HG02763 (cell line): ENCODE data around the gene AFMID.

Experiments used
- ATAC-seq: cut with Tn5 transposase; IDR thresholded peaks from one replicate; pipeline ENCODE4 v1.9.1; 2021; ENCODE audit warnings: mild to moderate bottlenecking, moderate library complexity; ENCODE audit not compliant: unreplicated experiment

The AFMID gene

DNA sequence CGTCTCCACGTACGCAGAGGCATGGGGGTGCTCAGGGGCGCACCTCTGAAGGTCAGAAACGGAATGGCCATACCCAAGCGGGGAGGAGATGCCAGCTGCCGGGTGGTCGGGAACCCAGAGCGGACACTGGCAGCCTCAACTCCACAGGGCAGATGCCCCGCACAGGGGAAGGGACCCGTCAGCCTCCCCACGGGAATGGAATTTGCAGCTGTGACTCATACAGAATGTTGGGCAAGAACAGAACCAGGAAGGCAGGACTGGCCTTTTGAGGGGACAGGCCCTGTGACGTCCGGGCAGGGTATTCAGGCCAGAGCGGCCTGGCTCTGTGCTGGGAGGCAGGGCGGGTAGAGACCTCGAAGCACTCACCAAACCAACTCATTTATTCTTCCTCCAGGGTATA lies 7.8 kb upstream of the AFMID start:
- no peak for ATAC-seq

DNA sequence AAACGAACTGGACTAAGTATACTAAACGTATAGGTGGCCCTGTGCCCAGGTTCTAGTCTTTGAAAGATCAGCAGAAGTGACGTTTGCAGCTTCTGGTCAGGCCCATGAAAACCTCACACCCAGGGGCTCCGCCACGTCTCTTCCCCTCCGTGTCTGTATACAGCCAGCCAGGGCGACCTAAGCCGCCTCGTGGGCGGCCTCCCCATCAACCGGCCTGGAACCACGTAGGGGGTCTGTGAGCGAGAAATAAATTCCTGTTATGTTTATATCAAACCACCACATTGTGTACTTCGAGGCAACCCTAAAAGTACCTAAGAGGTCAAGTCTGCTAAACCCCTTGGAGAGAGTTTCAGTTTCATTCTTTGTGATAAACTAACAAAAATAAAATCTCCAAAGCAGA lies 7.1 kb upstream of the AFMID start:
- ATAC-seq, result no peak

DNA sequence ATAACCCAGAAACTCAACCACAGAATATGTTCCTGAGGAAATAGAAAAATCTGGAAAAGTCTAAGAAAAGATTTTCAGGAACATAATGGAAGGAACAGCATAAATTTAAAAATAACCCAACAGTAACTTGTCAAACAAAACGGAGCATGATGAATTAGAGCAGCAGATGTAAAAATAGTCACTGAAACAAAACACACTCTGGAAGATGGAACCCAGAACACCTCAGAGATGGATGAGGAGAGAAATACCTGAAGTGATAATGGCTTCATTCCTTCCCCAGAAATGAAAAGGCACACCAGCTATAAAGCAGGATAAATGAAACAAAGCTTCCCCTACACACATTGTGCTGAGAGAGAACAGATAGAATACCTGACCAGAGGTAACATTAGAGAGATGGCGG lies 6.7 kb upstream of the AFMID start:
- ATAC-seq, result no peak

DNA sequence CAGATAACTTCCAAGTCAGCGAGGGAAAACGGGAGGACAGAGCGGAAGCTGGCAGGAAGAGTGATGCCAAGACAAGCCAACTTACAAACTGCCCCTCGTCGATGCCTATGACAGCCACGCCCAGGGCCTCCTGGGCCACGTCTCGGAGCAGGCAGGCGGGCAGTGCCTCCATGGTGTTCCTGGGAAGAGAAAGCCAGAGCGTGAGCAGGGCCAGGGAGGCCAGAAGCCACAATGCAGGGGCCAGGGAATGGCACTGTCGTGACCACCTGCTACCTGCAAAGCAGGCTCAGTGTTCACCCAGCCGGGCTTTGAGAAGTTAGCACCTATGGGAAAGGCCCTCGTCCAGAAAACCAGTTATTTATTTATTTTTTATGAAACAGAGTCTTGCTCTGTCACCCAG lies 4.7 kb upstream of the AFMID start:
- ATAC-seq, result no peak

DNA sequence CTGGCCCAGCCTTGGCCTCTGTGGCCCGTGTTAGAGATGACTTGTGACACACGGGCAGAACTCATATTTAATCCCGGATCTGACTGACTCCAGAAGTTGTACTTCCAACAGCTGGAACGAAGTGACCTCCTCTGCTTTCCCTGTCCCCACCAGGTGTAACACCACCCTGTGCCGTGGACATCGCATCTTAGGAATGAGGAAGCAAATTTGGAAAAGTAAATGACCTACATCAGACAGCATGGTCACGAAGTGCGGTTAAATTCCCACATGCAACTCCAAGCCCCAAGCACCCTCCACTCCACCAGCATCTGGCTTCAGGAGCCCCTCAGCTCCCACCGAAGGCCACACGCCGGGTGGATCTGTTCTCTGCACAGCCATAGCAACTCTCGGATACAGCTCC lies 3.2 kb upstream of the AFMID start:
- no peak for ATAC-seq

DNA sequence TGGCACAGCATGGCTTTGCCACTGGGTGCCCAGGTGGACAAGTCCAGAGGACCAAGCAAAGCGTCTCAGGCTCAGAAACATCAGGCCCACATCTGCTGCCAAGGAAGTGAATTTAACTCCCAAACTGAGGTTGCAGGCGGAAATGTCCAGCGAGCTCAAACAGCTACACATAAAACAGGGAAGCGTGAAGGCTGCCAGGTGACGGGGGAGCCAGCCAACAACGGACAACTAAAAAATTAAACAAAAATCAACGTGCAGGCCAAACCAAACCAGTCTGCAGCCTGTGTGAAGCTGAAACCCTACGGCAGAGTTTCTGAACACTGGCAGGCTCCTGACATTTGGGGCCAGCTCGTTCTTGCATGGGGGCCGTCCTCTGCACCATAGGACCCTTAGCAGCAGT lies 2.8 kb upstream of the AFMID start:
- ATAC-seq, result no peak

DNA sequence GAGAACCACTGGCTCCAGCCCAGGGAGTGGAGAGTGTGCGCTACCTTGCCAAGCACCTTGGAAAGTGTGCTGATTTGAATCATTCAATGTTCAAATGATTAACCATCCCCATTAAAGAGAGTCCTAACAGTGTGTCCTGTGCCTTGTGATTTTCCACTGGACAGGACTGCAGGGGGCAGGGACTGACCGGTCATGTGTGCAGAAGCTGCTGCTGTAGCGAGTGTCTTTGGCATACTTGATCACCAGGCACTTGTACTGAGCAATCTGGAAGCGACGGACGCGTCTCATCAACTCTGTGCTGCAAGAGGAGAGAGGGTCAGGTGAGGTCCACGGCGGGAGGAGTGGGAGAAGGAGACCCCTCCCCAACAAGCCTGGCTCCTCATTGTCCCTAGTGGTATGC lies 2.3 kb upstream of the AFMID start:
- ATAC-seq, result no peak

DNA sequence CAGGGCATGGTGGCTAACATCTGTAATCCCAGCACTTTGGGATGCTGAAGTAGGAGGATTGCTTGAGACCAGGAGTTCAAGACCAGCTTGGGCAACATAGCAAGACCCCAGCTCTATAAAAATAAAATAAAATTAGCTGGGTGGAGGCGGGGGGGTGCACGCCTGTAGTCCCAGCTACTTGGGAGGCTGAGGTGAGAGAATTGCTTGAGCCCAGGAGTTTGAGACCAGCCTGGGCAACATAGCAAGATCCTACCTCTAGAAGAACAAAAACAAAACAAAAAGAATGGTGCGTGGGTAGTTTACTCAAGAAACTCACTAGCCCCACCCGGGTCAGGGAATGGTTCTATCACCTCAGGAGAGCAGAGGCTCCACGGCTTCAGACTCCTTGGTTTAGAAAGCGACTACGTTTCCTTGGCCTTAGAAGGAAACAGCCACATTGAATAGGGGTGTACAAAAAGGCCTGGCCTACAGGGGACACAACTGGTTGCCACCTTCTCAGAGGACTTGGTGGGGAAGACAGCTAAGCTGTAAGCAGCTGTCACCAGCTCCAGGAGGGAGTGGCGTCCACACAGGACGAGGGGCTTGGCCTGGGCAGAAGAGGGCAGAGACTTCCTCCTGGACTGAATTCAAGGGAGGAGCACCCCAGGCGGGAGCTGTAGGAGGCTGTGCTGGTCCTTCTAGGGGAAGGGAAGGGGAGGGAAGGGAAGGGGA lies 1.0 kb upstream of the AFMID start:
- no peak for ATAC-seq

DNA sequence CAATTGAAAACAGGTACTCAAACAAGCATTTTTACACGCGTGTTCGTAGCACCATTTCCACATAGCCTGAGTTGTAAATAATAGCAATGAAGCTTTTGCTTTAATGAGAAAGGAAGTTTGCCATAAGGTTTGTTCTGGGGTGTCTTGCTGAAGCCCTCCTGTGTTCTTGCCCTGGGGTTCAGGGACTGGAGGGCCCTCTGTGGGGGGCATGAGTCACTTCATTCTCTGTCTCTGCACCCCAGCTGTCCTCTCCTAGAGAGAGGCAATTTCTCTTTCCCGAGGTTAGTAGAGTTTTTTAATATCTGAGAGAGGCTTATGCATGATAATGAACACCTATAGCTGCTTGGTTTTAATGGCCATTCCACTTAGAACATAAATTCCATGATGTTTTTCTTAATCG lies 9.6 kb downstream of the AFMID start:
- no peak for ATAC-seq

DNA sequence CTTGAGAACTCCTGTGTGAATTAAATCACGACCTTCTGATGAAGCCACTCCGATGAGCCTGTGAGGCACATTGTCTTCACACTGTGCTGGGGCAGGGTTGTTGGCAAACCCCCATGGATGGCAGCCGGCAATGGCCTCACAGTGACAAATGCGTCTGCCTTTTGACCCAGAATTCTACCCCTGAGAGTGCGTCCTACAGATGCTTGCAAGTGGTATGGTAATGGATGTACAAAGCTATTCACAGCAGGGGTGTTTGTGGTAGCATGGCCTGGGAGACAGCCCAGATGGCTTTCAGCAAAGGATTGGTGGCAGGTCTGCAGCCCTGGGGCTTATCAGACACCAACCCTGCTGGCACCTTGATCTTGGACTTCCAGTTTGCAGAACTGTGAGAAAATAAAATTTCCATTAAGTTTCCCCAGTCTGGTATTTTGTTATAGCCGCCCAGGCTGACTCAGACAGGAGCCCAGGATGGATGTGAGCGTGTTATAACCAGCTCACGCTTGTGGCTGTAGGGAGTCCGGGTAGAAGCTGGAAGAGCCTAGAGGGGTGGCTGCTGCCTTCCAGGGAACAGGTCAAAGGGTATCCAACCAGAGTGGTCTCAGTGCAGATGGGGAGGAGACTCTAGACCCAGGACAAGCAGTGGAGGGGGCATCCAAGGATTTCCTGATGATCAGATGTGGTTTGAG lies 10.1 kb downstream of the AFMID start:
- no peak for ATAC-seq

DNA sequence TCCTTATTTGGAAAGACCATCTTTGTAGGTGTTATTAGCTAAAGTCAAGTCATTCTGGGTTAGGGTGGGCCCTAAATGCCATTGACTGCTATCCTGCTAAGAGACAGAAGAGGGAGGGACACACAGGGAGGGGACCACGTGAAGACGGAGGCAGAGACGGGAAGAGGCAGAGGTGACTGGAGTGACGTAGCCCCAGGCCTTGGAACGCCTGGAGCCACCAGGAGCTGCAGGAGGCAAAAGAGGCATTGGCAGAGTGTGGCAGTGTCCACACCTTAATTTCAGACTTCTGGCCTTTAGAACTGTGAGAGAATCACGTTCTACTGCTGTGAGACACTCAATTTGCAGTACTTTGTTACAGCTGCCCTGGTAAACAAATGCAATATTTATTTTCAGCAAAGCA lies 13.3 kb downstream of the AFMID start:
- ATAC-seq, result no peak

DNA sequence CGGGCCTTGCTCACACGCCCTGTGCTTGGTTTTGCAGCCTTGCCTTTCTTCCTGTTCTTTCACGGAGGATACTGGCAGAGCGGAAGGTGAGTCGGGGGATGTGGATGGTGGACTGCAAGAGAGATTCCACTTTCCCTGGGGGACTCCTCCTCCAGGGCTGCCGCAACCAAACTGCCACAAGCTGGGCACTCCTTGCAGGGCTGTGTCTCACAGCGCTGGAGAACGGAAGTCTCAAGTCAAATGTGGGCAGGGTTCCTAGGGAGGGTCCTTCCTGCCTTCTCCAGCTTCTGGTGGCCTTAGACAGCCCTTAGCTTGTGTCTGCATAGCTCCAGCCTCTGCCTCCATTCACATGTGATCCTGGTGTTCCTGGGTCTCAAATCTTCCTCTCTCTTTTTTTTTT lies 15.5 kb downstream of the AFMID start:
- no peak for ATAC-seq

DNA sequence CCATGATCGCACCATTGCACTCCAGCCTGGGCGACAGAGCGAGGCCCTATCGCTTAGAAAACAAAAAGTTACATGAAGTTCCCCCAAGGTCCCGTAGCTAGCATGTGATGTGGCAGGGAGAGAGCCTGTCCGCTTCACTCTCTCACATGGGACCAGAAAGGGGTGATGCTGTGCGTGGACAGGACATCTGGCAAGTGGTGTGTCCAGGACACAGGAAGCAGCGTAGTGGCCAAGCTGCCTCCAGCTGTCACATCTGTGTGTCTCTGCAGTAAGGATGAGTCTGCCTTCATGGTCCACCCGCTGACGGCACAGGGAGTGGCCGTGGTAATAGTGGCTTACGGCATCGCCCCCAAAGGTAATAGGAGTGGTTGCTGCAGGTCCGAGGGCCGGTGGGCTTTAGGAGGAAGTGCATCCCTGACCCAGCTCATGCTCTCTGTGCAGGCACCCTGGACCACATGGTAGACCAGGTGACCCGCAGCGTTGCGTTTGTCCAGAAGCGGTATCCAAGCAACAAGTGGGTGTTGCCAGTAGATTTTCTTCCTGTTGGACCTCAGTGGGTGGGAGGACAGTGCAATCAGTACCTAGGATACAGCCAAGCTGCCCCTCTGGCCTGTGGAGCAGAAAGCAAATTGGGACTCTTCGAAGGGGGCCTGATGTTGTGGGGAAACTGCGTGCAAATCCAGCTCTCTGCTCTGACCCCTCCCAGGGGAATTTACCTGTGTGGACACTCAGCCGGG lies 17.4 kb downstream of the AFMID start:
- no peak for ATAC-seq

DNA sequence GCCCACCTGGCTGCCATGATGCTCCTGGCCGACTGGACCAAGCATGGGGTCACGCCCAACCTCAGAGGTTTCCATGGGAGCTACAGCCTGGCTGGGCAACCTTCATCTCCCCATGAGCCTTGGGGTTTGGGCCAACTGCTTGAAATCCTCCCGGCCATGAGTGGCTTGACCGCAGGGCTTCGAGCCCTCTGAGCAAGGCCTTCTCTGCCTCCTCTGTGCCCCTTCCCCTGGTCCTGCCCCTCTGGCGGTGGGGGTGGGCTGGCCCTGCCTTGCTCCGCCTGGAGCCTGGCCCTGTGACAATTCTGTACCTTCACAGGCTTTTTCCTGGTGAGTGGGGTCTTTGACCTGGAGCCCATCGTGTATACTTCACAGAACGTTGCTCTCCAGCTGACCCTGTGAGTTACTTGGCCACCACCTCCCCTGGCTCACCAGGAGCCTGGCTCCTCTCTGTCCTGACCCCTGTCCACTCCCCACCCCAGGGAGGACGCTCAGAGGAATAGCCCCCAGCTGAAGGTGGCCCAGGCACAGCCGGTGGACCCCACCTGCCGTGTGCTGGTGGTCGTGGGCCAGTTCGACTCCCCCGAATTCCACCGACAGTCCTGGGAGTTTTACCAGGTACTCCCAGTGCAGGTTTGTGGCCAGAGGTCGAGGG lies 18.1 kb downstream of the AFMID start:
- no peak for ATAC-seq

DNA sequence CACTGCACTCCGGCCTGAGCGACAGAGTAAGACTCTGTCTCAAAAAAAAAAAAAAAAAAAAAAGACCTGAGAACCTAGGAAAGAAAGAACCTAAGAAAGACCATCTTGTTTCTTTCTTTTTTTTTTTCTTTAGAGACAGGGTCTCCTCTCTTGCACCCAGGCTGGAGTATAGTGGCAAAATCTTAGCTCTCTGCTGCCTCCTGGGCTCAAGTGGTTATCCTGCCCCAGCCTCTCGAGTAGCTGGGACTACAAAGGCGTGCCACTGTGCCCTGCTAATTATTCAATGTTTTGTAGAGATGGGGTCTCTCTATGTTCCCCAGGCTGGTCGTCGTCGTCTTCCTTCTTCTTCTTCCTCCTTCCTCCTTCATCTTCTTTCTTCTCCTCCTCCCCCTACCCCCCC lies 19.1 kb downstream of the AFMID start:
- ATAC-seq, result no peak

DNA sequence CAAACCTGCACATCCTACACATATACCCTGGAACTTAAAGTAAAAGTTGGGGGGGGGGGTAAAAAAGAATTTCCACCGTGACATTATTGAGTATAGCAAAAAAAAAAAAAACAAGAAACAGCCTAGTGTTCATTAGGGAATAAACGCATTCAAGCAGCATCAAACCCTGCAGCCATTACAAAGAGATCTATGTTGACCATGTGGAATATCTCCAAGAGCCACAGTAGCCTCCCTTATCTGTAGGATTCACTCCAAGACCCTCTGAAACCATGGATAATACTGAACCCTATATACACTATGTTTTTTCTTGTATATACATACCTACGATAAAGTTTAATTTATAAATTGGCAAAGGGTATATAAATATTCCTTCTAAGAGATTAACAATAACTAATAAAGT lies 21.3 kb downstream of the AFMID start:
- no peak for ATAC-seq

DNA sequence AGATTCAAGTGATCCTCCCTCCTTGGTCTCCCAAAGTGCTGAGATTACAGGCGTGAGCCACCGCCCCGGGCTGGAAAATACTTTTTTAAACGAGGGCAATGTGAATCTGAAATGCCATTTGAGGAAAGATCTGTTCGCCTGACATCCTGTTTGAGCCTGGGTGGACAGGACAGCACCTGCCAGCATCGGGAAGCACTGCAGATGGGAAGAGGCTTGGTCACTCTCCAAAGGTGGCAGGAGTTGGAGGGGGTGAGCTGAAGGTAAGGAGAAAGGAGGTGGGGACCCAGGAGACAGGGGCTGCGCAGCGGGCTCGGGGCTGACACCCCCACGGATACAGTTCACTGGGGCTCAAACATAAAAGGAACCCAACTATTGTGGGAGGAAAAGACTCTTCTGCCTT lies 22.9 kb downstream of the AFMID start:
- no peak for ATAC-seq

DNA sequence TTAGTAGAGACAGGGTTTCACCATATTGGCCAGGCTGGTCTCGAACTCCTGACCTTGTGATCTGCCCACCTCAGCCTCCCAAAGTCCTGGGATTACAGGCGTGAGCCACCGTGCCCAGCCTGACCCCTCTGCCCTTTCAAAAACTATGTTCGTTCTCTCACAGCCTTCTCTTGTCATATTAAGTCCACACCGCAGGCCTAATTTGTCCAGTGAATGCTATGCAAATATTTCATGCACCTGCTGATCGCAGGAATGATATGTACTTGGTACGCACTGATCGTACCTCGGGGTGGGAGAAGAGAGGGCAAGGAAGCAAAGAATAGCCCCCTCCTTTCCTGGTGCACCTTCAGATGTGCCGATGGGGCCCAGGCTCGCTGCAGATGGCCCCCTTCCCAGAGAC lies 23.9 kb downstream of the AFMID start:
- no peak for ATAC-seq

DNA sequence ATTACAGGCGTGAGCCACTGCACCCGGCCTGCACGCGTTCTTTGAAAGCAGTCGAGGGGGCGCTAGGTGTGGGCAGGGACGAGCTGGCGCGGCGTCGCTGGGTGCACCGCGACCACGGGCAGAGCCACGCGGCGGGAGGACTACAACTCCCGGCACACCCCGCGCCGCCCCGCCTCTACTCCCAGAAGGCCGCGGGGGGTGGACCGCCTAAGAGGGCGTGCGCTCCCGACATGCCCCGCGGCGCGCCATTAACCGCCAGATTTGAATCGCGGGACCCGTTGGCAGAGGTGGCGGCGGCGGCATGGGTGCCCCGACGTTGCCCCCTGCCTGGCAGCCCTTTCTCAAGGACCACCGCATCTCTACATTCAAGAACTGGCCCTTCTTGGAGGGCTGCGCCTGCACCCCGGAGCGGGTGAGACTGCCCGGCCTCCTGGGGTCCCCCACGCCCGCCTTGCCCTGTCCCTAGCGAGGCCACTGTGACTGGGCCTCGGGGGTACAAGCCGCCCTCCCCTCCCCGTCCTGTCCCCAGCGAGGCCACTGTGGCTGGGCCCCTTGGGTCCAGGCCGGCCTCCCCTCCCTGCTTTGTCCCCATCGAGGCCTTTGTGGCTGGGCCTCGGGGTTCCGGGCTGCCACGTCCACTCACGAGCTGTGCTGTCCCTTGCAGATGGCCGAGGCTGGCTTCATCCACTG lies 27.0 kb downstream of the AFMID start, which contains the start of gene BIRC5:
Gene BIRC5, plus strand, starts transcription at position 238 of the 690 bp plus-strand sequence. Its CDS starts 64 bp downstream, at position 302.
- ATAC-seq, result peak; percentile 86

DNA sequence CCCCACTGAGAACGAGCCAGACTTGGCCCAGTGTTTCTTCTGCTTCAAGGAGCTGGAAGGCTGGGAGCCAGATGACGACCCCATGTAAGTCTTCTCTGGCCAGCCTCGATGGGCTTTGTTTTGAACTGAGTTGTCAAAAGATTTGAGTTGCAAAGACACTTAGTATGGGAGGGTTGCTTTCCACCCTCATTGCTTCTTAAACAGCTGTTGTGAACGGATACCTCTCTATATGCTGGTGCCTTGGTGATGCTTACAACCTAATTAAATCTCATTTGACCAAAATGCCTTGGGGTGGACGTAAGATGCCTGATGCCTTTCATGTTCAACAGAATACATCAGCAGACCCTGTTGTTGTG lies 27.5 kb downstream of the AFMID start:
- ATAC-seq, result no peak
